CD14-positive monocyte (primary cell): ENCODE data around the gene SNCB. TPM values are rescaled to one million over a fixed set of nuclear protein-coding genes. Genes with fewer than 3 reads are reported as not detected.
A peak's percentile ranks its signal among the peaks of the same experiment; 100 is the strongest.

Experiments
- DNase-seq, 3 donors: peaks; one replicate each; pipeline ENCODE4 v3.0.0-alpha.2; 2011 to 2022
- H2AFZ ChIP-seq: 2 replicates; pipeline ENCODE4 v1.6.0; 2012; ENCODE audit warnings: mild to moderate bottlenecking, low read depth, low read length, inconsistent platforms; ENCODE audit not compliant: insufficient read depth, poor library complexity, severe bottlenecking
- H3K27ac ChIP-seq, 2 donors: 1 replicate in 1 of 2; 2 replicates in 1 of 2; pipeline ENCODE4 v1.5.1; 2012 to 2013; ENCODE audit warnings: low read length in 2 of 2, control low read depth in 1 of 2, inconsistent platforms in 1 of 2, low read depth in 1 of 2, mild to moderate bottlenecking in 1 of 2
- H3K27me3 ChIP-seq, 2 donors: one replicate each; pipeline versions ENCODE4 v1.6.0 to v1.6.1; 2011 to 2013; ENCODE audit warnings: low read length in 2 of 2; ENCODE audit not compliant: control insufficient read depth in 2 of 2, insufficient read depth in 2 of 2
- H3K36me3 ChIP-seq, 2 donors: replicated peaks in 1 of 2; 1 replicate in 1 of 2; 2 replicates in 1 of 2; pipeline versions ENCODE4 v1.5.1 to v1.6.1; 2012 to 2013; ENCODE audit warnings: low read length in 2 of 2, control low read depth in 1 of 2, inconsistent platforms in 1 of 2, mild to moderate bottlenecking in 1 of 2; ENCODE audit not compliant: insufficient read depth in 2 of 2, control insufficient read depth in 1 of 2
- H3K4me1 ChIP-seq, 2 donors: 1 replicate in 1 of 2; 2 replicates in 1 of 2; pipeline versions ENCODE4 v1.5.1 to v1.6.1; 2012 to 2013; ENCODE audit warnings: low read length in 2 of 2, control low read depth in 1 of 2, inconsistent platforms in 1 of 2, mild to moderate bottlenecking in 1 of 2, moderate library complexity in 1 of 2; ENCODE audit not compliant: insufficient read depth in 2 of 2, control insufficient read depth in 1 of 2
- H3K4me2 ChIP-seq: replicated peaks from 2 replicates; pipeline ENCODE3; 2012; ENCODE audit warnings: low read length, moderate library complexity, mild to moderate bottlenecking; ENCODE audit not compliant: poor library complexity, severe bottlenecking; ENCODE audit errors: extremely low read depth
- H3K4me3 ChIP-seq, 3 experiments: fragments of 200-600 bp in 1 of 3; sonication (generic) in 1 of 3; replicated peaks in 1 of 3; 1 replicate in 2 of 3; 2 replicates in 1 of 3; pipeline ENCODE4 v1.5.1; 2011 to 2013; ENCODE audit warnings: low read length in 3 of 3, mild to moderate bottlenecking in 3 of 3, control low read depth in 2 of 3, low read depth in 2 of 3, inconsistent platforms in 1 of 3, moderate library complexity in 1 of 3
- H3K79me2 ChIP-seq: 2 replicates; pipeline ENCODE4 v1.6.0; 2012; ENCODE audit warnings: mild to moderate bottlenecking, control low read depth, inconsistent platforms, low read length, moderate library complexity; ENCODE audit not compliant: insufficient read depth
- H3K9ac ChIP-seq: 2 replicates; pipeline ENCODE4 v1.6.0; 2017; ENCODE audit warnings: low read length, mild to moderate bottlenecking; ENCODE audit not compliant: insufficient read depth, poor library complexity, severe bottlenecking
- H3K9me3 ChIP-seq, 2 donors: replicated peaks in 1 of 2; 1 replicate in 1 of 2; 2 replicates in 1 of 2; pipeline versions ENCODE4 v1.5.1 to v1.6.1; 2012 to 2013; ENCODE audit warnings: low read length in 2 of 2, control low read depth in 1 of 2; ENCODE audit not compliant: control insufficient read depth in 1 of 2, insufficient read depth in 1 of 2
- H4K20me1 ChIP-seq: 2 replicates; pipeline ENCODE4 v1.6.0; 2012; ENCODE audit warnings: mild to moderate bottlenecking, low read length, control low read depth, moderate library complexity; ENCODE audit not compliant: insufficient read depth
- H3K27ac Mint-ChIP-seq, 7 donors: one replicate each; pipeline ENCODE4 v1.8.0; 2020; ENCODE audit warnings: mild to moderate bottlenecking in 7 of 7, mixed read lengths in 7 of 7, moderate library complexity in 6 of 7, inconsistent platforms in 2 of 7
- H3K27me3 Mint-ChIP-seq, 3 donors: one replicate each; pipeline ENCODE4 v1.8.0; 2021 to 2022; ENCODE audit warnings: low read depth in 3 of 3, mild to moderate bottlenecking in 3 of 3, mixed read lengths in 3 of 3, moderate library complexity in 3 of 3, inconsistent platforms in 1 of 3
- H3K36me3 Mint-ChIP-seq, 2 donors: one replicate each; pipeline ENCODE4 v1.8.0; 2020; ENCODE audit warnings: mixed read lengths in 2 of 2, inconsistent platforms in 1 of 2, mild to moderate bottlenecking in 1 of 2
- H3K4me1 Mint-ChIP-seq: one replicate; pipeline ENCODE4 v1.8.0; 2020; ENCODE audit warnings: mild to moderate bottlenecking, mixed read lengths
- H3K4me3 Mint-ChIP-seq, 2 donors: one replicate each; pipeline ENCODE4 v1.8.0; 2020; ENCODE audit warnings: mild to moderate bottlenecking in 2 of 2, mixed read lengths in 2 of 2, moderate library complexity in 1 of 2
- H3K9me3 Mint-ChIP-seq, 7 donors: one replicate each; pipeline ENCODE4 v1.8.0; 2020 to 2022; ENCODE audit warnings: mixed read lengths in 7 of 7, mild to moderate bottlenecking in 6 of 7, moderate library complexity in 6 of 7, inconsistent platforms in 2 of 7
- WGBS: methylation state at CpG from one replicate; pipeline ENCODE4 v1.1.5; 2013; ENCODE audit warnings: missing lambda C conversion rate; ENCODE audit not compliant: insufficient coverage; 5-methylcytosine and 5-hydroxymethylcytosine counted together
- intact Hi-C, 2 donors: fragments of 100-400 bp; cut with micrococcal nuclease; formaldehyde crosslinking; loops; one replicate each; pipeline versions ENCODE4 v1.15.0 to v1.15.1; 2023
- polyA plus RNA-seq, 3 donors: library from polyadenylated mRNA; depleted of rRNA in 1 of 3; unstranded in 2 of 3; stranded (reverse) in 1 of 3; fragments of 300-500 nt in 2 of 3; fragments of >200 nt in 1 of 3; fragmentation: Illumina TruSeq in 2 of 3; gene quantifications; 1 replicate in 2 of 3; 2 replicates in 1 of 3; pipeline ENCODE4 v1.2.3, GENCODE V29; 2012 to 2021
- TF ChIP-seq, protein P1 (sequence below): fragments of 200-600 bp; IDR thresholded peaks from one replicate; pipeline ENCODE4 v1.8.0; 2022; ENCODE audit warnings: antibody characterized with exemption, mild to moderate bottlenecking

Gene SNCB
- polyA plus RNA-seq, 3 donors: not detected

DNA sequence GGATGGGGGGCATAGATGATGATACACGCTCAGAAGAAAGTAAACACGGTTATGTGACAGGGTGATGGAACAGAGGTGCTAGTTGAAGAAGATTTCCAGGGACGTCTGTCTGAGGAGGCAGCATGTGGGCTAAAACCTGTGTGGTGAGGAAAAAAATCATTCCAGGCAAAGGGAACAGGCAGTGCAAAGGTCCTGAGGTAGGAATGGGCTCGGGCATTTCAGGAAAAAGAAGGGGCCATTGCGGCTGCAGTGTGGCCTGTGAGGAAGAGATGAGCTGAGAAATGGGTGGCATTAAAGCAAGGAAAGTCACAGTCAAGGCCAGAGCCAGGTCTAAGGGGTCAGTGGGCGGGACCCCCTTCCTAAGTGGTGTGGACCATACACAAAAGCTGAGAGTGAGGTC is 35.2 kb upstream of the SNCB start:
- H3K36me3 ChIP-seq: no peaks in the 10 kb centered on the region
- no peaks in the 10 kb centered on the region for H3K79me2 ChIP-seq
- H3K27me3 Mint-ChIP-seq: peaks cover 13 to 44% (median 24%) of the 10 kb centered on the region in 3 donors
- H3K9me3 ChIP-seq: no peaks in the 10 kb centered on the region
- no peak for DNase-seq
- H3K4me2 ChIP-seq: no peak overlapping the region
- H3K27ac ChIP-seq: no peak overlapping the region
- 94% methylated on average over 6 of the region's 6 CpGs for WGBS
- H3K9ac ChIP-seq: no peak overlapping the region
- no peak overlapping the region for H2AFZ ChIP-seq
- H3K4me3 Mint-ChIP-seq: no peak overlapping the region
- intact Hi-C loops: no loop called here
- no peaks in the 10 kb centered on the region for H3K36me3 Mint-ChIP-seq
- no peaks in the 10 kb centered on the region for H4K20me1 ChIP-seq
- H3K4me1 Mint-ChIP-seq: peaks cover 2% of the 10 kb centered on the region
- H3K4me1 ChIP-seq: peaks cover 3% of the 10 kb centered on the region in 2 donors
- no peak overlapping the region for H3K27ac Mint-ChIP-seq
- no peaks in the 10 kb centered on the region for H3K27me3 ChIP-seq
- peaks cover 0 to 9% (median 0%) of the 10 kb centered on the region in 7 donors for H3K9me3 Mint-ChIP-seq
- TF ChIP-seq, protein P1, sequence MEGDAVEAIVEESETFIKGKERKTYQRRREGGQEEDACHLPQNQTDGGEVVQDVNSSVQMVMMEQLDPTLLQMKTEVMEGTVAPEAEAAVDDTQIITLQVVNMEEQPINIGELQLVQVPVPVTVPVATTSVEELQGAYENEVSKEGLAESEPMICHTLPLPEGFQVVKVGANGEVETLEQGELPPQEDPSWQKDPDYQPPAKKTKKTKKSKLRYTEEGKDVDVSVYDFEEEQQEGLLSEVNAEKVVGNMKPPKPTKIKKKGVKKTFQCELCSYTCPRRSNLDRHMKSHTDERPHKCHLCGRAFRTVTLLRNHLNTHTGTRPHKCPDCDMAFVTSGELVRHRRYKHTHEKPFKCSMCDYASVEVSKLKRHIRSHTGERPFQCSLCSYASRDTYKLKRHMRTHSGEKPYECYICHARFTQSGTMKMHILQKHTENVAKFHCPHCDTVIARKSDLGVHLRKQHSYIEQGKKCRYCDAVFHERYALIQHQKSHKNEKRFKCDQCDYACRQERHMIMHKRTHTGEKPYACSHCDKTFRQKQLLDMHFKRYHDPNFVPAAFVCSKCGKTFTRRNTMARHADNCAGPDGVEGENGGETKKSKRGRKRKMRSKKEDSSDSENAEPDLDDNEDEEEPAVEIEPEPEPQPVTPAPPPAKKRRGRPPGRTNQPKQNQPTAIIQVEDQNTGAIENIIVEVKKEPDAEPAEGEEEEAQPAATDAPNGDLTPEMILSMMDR: no peak
- no peak overlapping the region for H3K4me3 ChIP-seq

DNA sequence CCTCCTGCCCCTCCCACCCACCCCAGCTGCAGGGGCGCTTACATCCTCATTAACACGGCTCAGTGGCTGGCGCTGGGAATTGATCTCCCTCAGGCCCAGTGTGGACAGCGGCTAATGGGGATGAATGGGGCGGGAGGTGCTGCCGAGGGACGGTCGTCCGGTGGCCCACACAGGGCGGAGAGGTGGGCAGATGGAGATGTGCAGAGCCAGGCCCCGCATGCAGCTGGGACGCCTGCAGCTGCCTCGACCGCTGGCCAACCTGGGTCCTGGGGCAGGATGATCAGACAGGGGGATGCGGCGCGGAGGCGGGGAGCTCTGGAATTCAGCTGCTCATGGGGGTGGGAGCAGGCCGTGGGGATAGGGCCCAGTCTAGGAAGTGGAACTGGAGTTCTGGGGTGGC is 34.6 kb upstream of the SNCB start:
- H3K79me2 ChIP-seq: no peaks in the 10 kb centered on the region
- DNase-seq: no peak
- Mint-ChIP-seq H3K4me1 (peaks cover 2% of the 10 kb centered on the region), H3K27me3 (peaks cover 13 to 42% (median 25%) of the 10 kb centered on the region in 3 donors), H3K36me3 (no peaks in the 10 kb centered on the region), H3K4me3 (no peak overlapping the region), H3K9me3 (peaks cover 0 to 9% (median 0%) of the 10 kb centered on the region in 7 donors), H3K27ac (peak overlapping the region in 1 of 7 donors; percentile 41)
- peaks cover 3% of the 10 kb centered on the region in 2 donors for H3K4me1 ChIP-seq
- intact Hi-C loops: no loop called here
- no peak overlapping the region for H3K9ac ChIP-seq
- no peak overlapping the region for H2AFZ ChIP-seq
- no peak overlapping the region for H3K4me3 ChIP-seq
- H3K36me3 ChIP-seq: no peaks in the 10 kb centered on the region
- H4K20me1 ChIP-seq: no peaks in the 10 kb centered on the region
- H3K4me2 ChIP-seq: no peak overlapping the region
- H3K27ac ChIP-seq: no peak overlapping the region
- 55% methylated on average over 14 of the region's 19 CpGs for WGBS
- no peaks in the 10 kb centered on the region for H3K27me3 ChIP-seq
- no peaks in the 10 kb centered on the region for H3K9me3 ChIP-seq
- TF ChIP-seq, protein P1: no peak
